WI38 (cell line): ENCODE measurements around the gene DSCAML1.

ENCODE experiments used
- H3K4me3 ChIP-seq: 2 replicates; pipeline ENCODE4 v1.5.1; 2011; ENCODE audit warnings: low read depth, mild to moderate bottlenecking, control low read depth, low read length
- CTCF ChIP-seq: IDR thresholded peaks from 2 replicates; pipeline ENCODE4 v1.5.1; 2012; ENCODE audit warnings: low read depth, mild to moderate bottlenecking, control low read depth, low read length

Gene DSCAML1

DNA sequence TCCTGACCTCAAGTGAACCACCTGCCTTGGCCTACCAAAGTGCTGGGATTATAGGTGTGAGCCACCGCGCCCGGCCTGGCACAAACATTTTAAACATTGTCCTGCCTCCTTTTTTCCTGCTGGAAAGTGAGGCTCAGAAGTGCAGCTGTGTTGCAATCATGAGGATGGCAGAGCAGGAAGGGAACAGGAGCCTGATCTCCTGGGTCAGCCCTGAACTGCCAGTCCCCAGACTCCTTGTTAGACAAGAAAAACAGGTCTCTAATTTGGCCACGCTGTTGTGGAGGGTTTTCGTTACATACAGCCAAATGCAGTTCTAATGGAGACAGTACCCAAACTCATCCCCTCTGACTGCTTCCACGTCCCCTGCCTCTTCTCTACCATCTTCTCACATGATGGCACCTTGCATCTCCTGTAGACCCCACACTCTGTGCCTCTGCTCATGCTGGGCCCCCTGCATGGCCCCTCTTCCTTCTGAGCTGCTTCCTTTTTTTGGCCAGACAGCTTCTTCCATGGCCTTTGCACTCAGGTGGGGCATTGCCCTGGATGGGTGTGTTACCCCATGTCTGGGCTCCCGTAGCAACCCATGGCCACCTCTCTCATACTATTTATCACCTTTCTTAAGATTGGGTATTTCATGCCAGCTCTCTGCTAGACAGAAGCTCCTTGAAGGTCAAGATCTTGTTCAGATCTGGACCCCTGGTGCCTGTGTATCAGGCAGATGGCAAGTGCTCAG lies 242.2 kb downstream of the DSCAML1 start:
- H3K4me3 ChIP-seq = no peak overlapping the region
- no peak for TF ChIP-seq CTCF

- no peak overlapping the region for H3K4me3 ChIP-seq
- no peak for TF ChIP-seq CTCF
These were observed 244.4 kb downstream of the DSCAML1 start for GRCh38 chr11:117552626-117553025.

GRCh38 chr11:117551761-117552343 lies 245.2 kb downstream of the DSCAML1 start:
- TF ChIP-seq CTCF = no peak
- H3K4me3 ChIP-seq = no peak overlapping the region

- TF ChIP-seq CTCF = no peak
- H3K4me3 ChIP-seq = no peak overlapping the region
These were observed 246.6 kb downstream of the DSCAML1 start for GRCh38 chr11:117550466-117550865.

- no peak for TF ChIP-seq CTCF
- no peak overlapping the region for H3K4me3 ChIP-seq
These were observed 247.6 kb downstream of the DSCAML1 start for GRCh38 chr11:117549417-117549816.

DNA sequence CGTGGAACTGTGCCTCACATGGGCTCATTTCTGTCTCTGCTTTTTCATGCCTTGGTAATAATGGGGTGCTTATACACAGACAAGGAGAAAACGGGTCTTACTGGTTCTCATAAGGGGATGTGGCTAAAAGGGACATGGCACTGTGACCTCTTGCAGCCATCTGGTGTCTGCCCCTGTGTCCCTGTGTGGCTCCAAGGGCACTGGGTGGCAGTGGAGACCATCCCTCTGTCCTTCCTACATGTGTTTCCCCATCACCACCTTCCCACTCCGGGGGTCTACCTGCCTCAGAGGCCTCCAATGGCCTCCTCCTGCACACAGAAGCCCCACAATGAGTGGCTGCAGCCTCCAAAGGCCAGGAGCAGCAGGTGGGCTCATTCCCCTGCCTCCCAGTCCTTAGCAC lies 248.1 kb downstream of the DSCAML1 start:
- H3K4me3 ChIP-seq = no peak overlapping the region
- TF ChIP-seq CTCF = no peak

- H3K4me3 ChIP-seq = no peak overlapping the region
- TF ChIP-seq CTCF = no peak
These were observed 249.1 kb downstream of the DSCAML1 start for GRCh38 chr11:117547946-117548345.
